Measurements from ENCODE around the gene IL1F10.

DNA sequence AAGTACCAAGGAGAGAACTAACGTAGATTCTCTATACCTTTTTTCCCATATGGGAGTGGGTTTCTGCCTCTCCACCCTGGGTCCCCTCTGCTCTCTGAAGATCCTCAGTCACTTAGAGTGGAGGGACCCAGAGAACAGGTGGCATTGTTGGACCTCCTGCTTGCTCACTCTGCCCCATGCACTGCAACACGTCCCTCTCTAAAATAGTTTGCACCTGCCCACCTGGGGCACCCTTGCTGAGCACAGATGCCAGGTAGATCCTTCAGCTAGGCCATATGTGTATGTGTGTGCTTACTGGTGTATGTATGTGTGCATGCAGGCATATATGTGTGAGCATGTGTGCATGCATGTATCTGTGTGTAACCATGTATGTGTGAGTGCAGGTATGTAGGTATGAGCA lies 6.5 kb upstream of the IL1F10 start:
- TF ChIP-seq ARNTL (CRISPR knock-in tag; IDR thresholded peaks at IDR 0.05; ENCODE audit: borderline replicate concordance, low read depth) (no peak), ZFP30 (CRISPR knock-in tag; IDR thresholded peaks at IDR 0.05) (no peak), BACH2 (CRISPR knock-in tag; IDR thresholded peaks at IDR 0.05; ENCODE audit: borderline replicate concordance) (no peak), TOX (CRISPR knock-in tag; IDR thresholded peaks at IDR 0.05; ENCODE audit: borderline replicate concordance) (no peak), TCF4 (CRISPR knock-in tag; IDR thresholded peaks at IDR 0.05; ENCODE audit: borderline replicate concordance) (no peak), PPARA (CRISPR knock-in tag; IDR thresholded peaks at IDR 0.05; ENCODE audit: borderline replicate concordance) (no peak), RARB (CRISPR knock-in tag; IDR thresholded peaks at IDR 0.05) (no peak), ESRRG (CRISPR knock-in tag; IDR thresholded peaks at IDR 0.05) (no peak)
- TF ChIP-seq, protein P1, sequence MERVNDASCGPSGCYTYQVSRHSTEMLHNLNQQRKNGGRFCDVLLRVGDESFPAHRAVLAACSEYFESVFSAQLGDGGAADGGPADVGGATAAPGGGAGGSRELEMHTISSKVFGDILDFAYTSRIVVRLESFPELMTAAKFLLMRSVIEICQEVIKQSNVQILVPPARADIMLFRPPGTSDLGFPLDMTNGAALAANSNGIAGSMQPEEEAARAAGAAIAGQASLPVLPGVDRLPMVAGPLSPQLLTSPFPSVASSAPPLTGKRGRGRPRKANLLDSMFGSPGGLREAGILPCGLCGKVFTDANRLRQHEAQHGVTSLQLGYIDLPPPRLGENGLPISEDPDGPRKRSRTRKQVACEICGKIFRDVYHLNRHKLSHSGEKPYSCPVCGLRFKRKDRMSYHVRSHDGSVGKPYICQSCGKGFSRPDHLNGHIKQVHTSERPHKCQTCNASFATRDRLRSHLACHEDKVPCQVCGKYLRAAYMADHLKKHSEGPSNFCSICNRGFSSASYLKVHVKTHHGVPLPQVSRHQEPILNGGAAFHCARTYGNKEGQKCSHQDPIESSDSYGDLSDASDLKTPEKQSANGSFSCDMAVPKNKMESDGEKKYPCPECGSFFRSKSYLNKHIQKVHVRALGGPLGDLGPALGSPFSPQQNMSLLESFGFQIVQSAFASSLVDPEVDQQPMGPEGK (CRISPR knock-in tag; IDR thresholded peaks at IDR 0.05; ENCODE audit: borderline replicate concordance): no peak
- TF ChIP-seq, protein P2, sequence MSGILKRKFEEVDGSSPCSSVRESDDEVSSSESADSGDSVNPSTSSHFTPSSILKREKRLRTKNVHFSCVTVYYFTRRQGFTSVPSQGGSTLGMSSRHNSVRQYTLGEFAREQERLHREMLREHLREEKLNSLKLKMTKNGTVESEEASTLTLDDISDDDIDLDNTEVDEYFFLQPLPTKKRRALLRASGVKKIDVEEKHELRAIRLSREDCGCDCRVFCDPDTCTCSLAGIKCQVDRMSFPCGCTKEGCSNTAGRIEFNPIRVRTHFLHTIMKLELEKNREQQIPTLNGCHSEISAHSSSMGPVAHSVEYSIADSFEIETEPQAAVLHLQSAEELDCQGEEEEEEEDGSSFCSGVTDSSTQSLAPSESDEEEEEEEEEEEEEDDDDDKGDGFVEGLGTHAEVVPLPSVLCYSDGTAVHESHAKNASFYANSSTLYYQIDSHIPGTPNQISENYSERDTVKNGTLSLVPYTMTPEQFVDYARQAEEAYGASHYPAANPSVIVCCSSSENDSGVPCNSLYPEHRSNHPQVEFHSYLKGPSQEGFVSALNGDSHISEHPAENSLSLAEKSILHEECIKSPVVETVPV (CRISPR knock-in tag; IDR thresholded peaks at IDR 0.05): no peak

Measured in SK-N-SH treated with all-trans-retinoic acid at 6 μM for 48 hours (cell line).